MM.1S (cell line): ENCODE results near the gene LARGE1.

ENCODE experiments used
- DNase-seq: peaks from one replicate; pipeline ENCODE4 v3.0.0-alpha.2; 2015
- H2AFZ ChIP-seq: fragments of 300-600 bp; sonication (generic); 2 replicates; pipeline ENCODE4 v1.6.0; 2016; ENCODE audit warnings: antibody characterized with exemption, low read length
- H3F3A ChIP-seq: fragments of 300-600 bp; sonication (generic); 2 replicates; pipeline ENCODE4 v1.6.1; 2016; ENCODE audit warnings: mild to moderate bottlenecking, antibody characterized with exemption, low read length, moderate library complexity, mixed read lengths; ENCODE audit not compliant: insufficient read depth
- H3K27ac ChIP-seq: fragments of 300-600 bp; sonication (generic); 2 replicates; pipeline ENCODE4 v1.5.1; 2016; ENCODE audit warnings: mild to moderate bottlenecking, low read length
- H3K27me3 ChIP-seq: fragments of 300-600 bp; sonication (generic); replicated peaks from 2 replicates; pipeline ENCODE4 v1.6.0; 2016; ENCODE audit warnings: low read length; ENCODE audit not compliant: insufficient read depth
- H3K36me3 ChIP-seq: fragments of 300-600 bp; sonication (generic); replicated peaks from 2 replicates; pipeline ENCODE4 v1.6.1; 2016; ENCODE audit warnings: mild to moderate bottlenecking, low read length, mixed read lengths; ENCODE audit not compliant: insufficient read depth
- H3K4me1 ChIP-seq: fragments of 300-600 bp; sonication (generic); 2 replicates; pipeline ENCODE4 v1.6.1; 2016; ENCODE audit warnings: low read length, mixed read lengths
- H3K4me2 ChIP-seq: fragments of 300-600 bp; sonication (generic); 2 replicates; pipeline ENCODE4 v1.6.0; 2016; ENCODE audit warnings: low read depth, low read length
- H3K4me3 ChIP-seq: fragments of 300-600 bp; sonication (generic); 2 replicates; pipeline ENCODE4 v1.5.1; 2016; ENCODE audit warnings: low read length, mixed read lengths
- H3K79me2 ChIP-seq: fragments of 300-600 bp; sonication (generic); 2 replicates; pipeline ENCODE4 v1.6.1; 2016; ENCODE audit warnings: mixed run types, low read length, mixed read lengths
- H3K9ac ChIP-seq: fragments of 300-600 bp; sonication (generic); 2 replicates; pipeline ENCODE4 v1.6.1; 2016; ENCODE audit warnings: low read length, mixed read lengths
- H3K9me2 ChIP-seq: fragments of 300-600 bp; sonication (generic); replicated peaks from 2 replicates; pipeline ENCODE4 v1.6.1; 2016; ENCODE audit warnings: mild to moderate bottlenecking, low read length, mixed read lengths; ENCODE audit not compliant: insufficient read depth
- H3K9me3 ChIP-seq: fragments of 300-600 bp; sonication (generic); replicated peaks from 2 replicates; pipeline ENCODE4 v1.6.1; 2016; ENCODE audit warnings: mild to moderate bottlenecking, low read length, mixed read lengths; ENCODE audit not compliant: insufficient read depth
- H4K20me1 ChIP-seq: fragments of 300-600 bp; sonication (generic); 2 replicates; pipeline ENCODE4 v1.6.1; 2016; ENCODE audit warnings: mild to moderate bottlenecking, low read length, moderate library complexity, mixed read lengths; ENCODE audit not compliant: insufficient read depth
- CTCF ChIP-seq: fragments of 300-600 bp; sonication (generic); IDR thresholded peaks from 2 replicates; pipeline ENCODE4 v1.5.1; 2016; ENCODE audit warnings: antibody characterized with exemption, low read length, mixed read lengths
- EZH2 ChIP-seq: fragments of 300-600 bp; sonication (generic); optimal IDR thresholded peaks from 2 replicates; pipeline ENCODE3; 2017; ENCODE audit warnings: low read depth, mild to moderate bottlenecking, antibody characterized with exemption, low read length, mixed read lengths
- EZH2phosphoT487 ChIP-seq: fragments of 300-600 bp; sonication (generic); IDR thresholded peaks from 2 replicates; pipeline ENCODE4 v1.6.1; 2018; ENCODE audit warnings: antibody characterized with exemption, low read length

Gene LARGE1

DNA sequence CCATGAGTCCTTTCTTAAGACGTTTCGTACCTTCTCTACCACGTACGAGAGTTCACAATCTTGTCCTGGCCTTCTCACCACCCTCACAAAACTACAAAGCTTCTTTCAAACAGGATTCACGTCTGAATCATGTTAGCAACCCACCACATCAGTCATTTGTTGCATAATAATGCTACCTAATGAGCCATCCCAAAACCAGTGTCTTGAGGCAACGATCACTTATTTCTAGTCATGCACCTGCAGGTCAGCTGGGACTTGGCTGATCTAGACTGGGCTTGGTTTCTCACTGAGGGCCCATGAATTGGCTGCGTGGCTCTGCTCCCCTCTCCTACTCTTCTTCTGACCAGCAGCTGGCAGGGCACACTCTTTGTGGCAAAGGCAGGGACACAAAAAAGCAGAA, 28.3 kb downstream of the LARGE1 start:
- Histone ChIP-seq H3K9me2 (no peaks in the 10 kb centered on the region), H3K9me3 (no peaks in the 10 kb centered on the region), H3K36me3 (no peaks in the 10 kb centered on the region), H3K27ac (no peak overlapping the region), H3K4me2 (no peak overlapping the region), H3K4me1 (no peaks in the 10 kb centered on the region), H3K79me2 (peaks cover 100% of the 10 kb centered on the region), H3F3A (no peaks in the 10 kb centered on the region), H2AFZ (no peak overlapping the region), H3K27me3 (no peaks in the 10 kb centered on the region), H3K9ac (no peak overlapping the region), H4K20me1 (no peaks in the 10 kb centered on the region; the same call in 1 of the 2 replicates), H3K4me3 (no peak overlapping the region)
- DNase-seq = no peak
- no peak for TF ChIP-seq EZH2
- no peak for TF ChIP-seq CTCF
- TF ChIP-seq EZH2phosphoT487 = no peak

GRCh38 chr22:33891455-33891854, 28.8 kb downstream of the LARGE1 start:
- no peaks in the 10 kb centered on the region for H3K9me3 ChIP-seq
- TF ChIP-seq EZH2phosphoT487 = no peak
- no peak for TF ChIP-seq EZH2
- no peak for TF ChIP-seq CTCF
- no peak overlapping the region for H3K4me2 ChIP-seq
- H3K4me3 ChIP-seq = no peak overlapping the region
- DNase-seq = no peak
- H3K9me2 ChIP-seq = no peaks in the 10 kb centered on the region
- H3K27ac ChIP-seq = no peak overlapping the region
- H3K36me3 ChIP-seq = no peaks in the 10 kb centered on the region
- H3K27me3 ChIP-seq = no peaks in the 10 kb centered on the region
- no peak overlapping the region for H2AFZ ChIP-seq
- H3K4me1 ChIP-seq = no peaks in the 10 kb centered on the region
- H3K79me2 ChIP-seq = peaks cover 99% of the 10 kb centered on the region
- H3K9ac ChIP-seq = no peak overlapping the region
- no peaks in the 10 kb centered on the region; the same call in 1 of the 2 replicates for H4K20me1 ChIP-seq
- H3F3A ChIP-seq = no peaks in the 10 kb centered on the region

GRCh38 chr22:33889748-33890147, 30.5 kb downstream of the LARGE1 start:
- Histone ChIP-seq H3F3A (no peaks in the 10 kb centered on the region), H3K4me3 (no peak overlapping the region), H3K4me1 (no peaks in the 10 kb centered on the region), H3K9me2 (no peaks in the 10 kb centered on the region), H3K27ac (no peak overlapping the region), H3K79me2 (peaks cover 99% of the 10 kb centered on the region), H3K27me3 (no peaks in the 10 kb centered on the region), H3K9ac (no peak overlapping the region), H2AFZ (no peak overlapping the region), H3K4me2 (no peak overlapping the region), H3K9me3 (no peaks in the 10 kb centered on the region), H4K20me1 (no peaks in the 10 kb centered on the region; the same call in 1 of the 2 replicates), H3K36me3 (no peaks in the 10 kb centered on the region)
- TF ChIP-seq EZH2 (no peak), EZH2phosphoT487 (no peak), CTCF (no peak)
- DNase-seq = no peak
